Inflammatory macrophage (primary cell): ENCODE data around the gene CHST13.
A peak's percentile ranks its signal among the peaks of the same experiment; 100 is the strongest.

ENCODE experiments used
- DNase-seq, 2 donors: peaks; one replicate each; pipeline ENCODE4 v3.0.0-alpha.2; 2020 to 2022

The CHST13 gene

DNA sequence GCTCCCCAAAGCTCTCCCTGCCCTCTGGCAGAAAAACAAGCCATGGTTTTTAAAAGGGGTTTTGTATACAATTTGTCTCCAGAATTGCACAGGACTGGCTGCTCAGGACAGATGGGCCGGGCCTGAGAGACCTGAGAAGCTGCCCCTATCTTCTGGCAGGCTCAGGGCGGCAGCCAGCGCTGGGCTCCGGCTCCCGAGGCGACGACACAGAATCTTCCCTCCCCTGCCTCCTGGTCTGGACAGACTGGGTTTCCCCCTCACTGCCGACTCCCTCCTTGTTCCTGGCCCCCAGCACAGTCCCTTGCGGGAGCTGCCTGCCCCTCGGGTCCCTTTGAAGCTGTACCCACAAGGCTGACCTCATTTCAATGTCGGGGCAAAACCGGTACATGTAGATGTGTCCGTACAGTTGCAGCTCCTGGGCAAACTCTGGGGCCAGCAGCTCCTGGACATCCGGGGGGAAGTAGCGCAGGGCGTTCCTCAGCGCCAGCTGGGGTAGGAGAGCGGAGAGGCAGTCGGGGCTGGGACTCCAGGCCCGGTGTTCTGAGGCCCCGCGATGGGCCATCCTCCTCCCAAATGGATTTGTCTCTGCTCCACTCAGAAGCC, 13.5 kb upstream of the CHST13 start:
- DNase-seq, result no peak

DNA sequence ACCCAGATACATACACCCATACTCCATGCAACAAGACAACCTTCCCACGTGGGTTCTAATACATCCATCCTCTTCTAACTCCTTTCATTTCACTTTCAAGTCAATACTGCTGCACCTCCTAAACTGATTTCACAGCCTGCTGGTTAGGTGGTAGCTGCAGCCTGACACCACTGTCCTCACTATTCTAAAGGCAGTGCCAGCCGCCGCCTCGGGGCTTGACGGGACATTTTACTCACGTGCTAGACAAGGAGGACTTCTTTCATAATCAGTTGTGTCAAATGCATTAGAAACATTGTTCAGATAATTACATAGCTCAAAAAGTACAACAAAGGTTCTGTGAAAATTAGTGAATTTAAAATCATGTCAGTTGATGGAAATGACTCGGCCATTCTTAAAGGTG, 12.7 kb upstream of the CHST13 start:
- no peak for DNase-seq

DNA sequence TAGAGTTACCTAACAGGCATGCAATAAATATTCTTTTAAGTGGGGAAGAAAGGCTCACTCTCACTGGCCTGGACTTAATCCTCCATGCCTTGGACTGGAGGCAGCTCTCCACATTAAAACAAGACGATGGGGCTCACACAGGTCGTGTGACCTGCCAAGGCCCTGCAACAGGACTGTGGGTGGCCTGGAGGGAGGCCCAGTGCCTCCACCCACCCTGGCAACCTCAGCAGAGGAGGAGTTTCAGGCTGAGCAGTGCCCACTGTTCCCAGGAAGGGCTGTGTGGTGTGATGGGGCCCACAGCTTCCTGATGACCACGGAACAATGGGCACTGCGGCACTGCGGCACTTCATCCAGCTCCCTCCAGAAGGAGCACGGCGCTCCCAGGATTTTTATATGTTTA, 11.9 kb upstream of the CHST13 start:
- no peak for DNase-seq

- DNase-seq, result no peak
These were observed 10.9 kb upstream of the CHST13 start for GRCh38 chr3:126512916-126513650.

GRCh38 chr3:126514161-126514560, 9.8 kb upstream of the CHST13 start:
- DNase-seq, result no peak

DNA sequence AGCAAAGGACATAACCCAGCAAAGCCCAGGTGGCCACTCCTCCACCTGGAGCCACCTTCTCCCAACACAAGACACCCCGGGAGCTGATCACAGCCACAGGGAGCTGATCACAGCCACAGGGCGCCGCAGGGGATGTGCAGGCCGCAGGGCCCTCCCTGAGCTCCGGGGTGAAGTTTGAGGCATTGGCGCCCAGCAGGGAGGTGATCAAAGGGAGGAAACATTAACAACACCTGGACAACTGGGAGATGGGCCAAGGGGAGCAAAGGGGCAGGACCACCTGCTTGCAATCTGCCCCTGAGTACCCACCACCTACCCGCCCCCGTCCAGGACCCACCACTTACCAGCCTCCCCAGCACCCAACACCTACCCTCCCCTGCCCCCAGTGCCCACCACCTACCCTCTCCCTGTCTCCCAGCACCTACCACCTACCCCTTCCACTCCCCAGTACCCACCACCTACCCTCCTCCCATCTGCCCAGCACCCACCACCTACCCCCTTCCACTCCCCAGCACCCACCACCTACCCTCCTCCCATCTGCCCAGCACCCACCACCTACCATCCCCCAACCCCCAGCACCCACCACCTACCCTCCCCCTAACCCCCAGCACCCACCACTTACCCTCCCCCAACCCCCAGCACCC, 8.8 kb upstream of the CHST13 start:
- DNase-seq, result no peak

- no peak for DNase-seq
These were observed 7.6 kb upstream of the CHST13 start for GRCh38 chr3:126516152-126516935.

GRCh38 chr3:126516936-126517290, 7.0 kb upstream of the CHST13 start:
- no peak for DNase-seq

DNA sequence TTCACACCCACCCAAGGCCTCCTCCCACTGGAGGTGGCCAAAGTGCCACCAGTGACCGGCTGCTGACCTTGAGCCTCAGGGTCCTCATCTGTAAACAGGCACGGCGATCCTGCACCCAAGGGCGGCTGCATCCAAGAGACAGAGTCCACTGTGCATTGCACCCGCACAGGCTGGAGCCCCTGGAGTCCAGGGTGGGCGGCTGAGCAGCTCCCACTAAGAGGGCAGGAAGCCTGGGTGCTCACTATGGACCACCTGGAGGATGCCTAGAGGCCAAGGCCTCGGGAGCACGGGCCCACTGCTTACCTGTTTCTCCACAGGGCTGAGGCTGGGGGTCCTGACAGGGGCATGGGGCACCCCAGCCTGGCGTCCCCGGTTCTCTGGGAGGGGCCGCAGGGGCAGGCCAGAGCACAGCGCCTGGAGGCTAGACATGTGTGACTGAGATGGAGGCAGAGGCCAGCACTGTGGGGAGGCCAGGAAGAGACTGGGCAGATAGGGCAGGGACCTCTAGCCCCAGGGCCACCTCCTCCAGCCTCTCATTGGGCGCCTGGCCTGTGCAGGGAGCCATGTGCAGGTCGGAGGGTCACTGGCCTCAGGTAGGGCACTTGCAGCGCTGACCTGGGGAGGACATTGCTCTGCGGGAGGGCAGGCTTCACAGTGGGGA, 6.5 kb upstream of the CHST13 start, which contains the start of gene UROC1:
Gene UROC1 (minus strand): TSS at position 483 of the 661 bp plus-strand sequence. CDS start 54 bp downstream, at position 429.
- no peak for DNase-seq

DNA sequence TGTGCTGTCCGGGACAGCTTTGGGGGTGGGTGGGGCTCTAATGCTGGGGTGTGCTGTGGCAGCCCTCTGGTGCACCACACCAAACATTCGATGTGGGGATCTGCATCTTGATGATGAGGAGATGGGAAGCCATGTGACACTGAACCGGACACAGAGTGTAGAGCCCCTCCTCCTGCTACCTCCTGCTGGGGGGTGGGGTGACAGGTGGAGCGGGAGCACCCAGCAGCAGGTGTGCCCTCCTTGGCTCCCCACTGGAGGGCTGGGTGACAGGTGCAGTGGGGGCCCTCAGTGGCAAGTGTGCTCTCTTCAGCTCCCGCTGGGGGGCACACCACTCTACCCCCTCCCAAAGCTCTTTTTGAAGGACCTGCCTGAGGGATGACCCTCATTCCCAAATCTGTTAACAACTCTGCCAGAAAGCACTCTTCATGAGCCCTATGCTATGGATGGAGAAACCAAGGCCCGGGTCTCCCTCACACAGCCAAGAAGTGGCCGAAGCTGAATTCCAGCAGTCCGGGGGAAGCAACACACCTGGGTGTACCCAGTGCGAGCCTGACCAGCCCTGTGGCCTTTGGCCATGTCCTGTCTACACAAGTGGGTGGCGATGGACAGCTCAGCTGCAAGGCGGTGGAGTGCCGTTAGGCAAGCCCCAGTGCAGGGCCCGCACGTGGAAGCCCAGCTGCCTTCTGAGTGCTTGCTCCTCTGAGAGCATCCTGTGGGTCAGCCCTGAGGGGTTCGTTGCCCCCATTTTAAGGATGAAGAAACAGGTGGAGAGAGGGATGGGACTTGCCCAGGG, 5.8 kb upstream of the CHST13 start:
- DNase-seq, result no peak

DNA sequence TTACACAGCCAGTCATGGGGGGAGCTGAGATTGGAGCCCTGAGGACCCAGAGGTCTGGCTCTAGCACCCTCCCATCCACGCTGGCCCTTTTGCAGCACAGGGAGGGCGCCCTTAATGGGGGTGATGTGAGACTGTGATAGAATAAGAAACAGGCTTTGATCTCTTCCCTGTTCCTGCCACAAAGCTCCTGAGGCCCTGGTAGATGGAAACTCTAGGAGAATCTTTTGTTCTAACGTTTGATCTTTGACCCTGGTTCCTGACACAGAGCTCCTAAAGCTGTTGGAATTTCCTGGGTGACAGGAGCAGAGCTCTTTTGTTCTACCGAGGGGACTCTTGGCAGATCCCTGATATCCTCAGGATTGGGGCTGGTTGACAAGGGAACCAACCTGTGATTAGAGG, 5.2 kb upstream of the CHST13 start:
- no peak for DNase-seq

GRCh38 chr3:126519506-126520455, 4.2 kb upstream of the CHST13 start:
- no peak for DNase-seq

DNA sequence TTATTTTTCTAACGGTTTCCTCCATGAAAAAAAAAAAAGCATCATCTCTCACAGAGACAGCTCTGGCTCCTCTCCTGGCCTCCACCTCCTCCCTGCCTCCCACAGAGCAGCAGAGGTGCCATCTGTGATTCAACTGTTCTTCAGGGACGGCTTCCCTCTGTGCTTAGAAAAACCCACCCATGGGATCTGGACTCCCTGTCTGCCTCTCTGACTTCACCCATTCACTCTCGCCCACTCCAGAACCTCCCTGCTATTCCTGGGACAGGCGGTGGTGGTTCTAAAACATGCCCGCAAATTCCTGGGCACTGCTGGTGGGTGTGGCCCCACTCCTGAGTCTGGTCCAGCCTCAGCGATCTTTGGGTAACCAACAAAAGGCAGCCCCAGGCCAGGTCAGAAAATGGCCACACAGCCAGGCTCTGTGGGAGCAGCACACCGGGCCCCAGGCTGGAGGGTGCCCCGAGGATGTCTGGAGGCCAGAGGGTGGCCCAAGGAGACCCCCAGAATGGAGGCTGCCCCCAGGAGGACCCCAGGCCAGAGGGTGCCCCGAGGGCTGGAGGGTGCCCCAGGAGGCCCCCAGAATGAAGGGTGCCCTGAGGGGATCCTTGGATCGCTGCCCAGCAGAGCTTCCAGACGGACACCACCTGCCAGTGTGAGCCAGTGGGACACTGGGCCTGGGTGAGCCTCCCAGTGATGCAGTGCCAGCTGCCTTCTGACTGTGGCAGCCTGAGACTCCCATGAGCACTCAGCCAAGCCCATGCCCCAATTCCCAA, 2.6 kb upstream of the CHST13 start:
- no peak for DNase-seq

- DNase-seq, result peak; percentile 43 to 45
These were observed 1.6 kb upstream of the CHST13 start for GRCh38 chr3:126522363-126522788.

DNA sequence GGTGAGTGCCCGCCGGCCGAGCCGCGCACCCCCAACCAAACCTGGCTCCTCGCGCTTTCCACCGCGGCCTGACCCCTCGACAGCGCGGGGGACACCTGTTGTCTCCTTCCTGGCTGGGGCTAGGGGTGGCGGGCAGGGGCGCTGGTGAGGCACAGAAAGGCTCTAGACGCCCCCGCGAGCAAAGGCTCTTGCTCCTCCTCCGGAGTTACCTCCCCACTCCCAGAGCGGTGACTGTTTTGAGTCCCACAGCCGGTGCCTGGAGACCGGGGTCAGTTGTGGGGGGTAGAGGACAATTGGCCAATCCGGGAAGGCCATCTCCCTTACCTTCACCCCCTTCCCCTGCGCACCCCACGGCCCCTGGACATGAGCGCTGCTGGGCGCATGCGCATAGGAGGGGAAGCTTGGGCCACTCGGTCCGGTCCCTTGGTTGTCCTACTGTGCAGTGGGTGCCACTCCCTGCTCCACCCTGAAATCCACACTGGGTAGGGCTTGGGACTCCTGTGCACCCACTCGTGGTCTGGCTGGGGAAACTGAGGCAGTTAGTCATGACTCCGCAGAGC, 554 bp downstream of the CHST13 start:
- peak; percentile 10 to 64 for DNase-seq

- no peak for DNase-seq
These were observed 1.3 kb downstream of the CHST13 start for GRCh38 chr3:126525091-126525852.

DNA sequence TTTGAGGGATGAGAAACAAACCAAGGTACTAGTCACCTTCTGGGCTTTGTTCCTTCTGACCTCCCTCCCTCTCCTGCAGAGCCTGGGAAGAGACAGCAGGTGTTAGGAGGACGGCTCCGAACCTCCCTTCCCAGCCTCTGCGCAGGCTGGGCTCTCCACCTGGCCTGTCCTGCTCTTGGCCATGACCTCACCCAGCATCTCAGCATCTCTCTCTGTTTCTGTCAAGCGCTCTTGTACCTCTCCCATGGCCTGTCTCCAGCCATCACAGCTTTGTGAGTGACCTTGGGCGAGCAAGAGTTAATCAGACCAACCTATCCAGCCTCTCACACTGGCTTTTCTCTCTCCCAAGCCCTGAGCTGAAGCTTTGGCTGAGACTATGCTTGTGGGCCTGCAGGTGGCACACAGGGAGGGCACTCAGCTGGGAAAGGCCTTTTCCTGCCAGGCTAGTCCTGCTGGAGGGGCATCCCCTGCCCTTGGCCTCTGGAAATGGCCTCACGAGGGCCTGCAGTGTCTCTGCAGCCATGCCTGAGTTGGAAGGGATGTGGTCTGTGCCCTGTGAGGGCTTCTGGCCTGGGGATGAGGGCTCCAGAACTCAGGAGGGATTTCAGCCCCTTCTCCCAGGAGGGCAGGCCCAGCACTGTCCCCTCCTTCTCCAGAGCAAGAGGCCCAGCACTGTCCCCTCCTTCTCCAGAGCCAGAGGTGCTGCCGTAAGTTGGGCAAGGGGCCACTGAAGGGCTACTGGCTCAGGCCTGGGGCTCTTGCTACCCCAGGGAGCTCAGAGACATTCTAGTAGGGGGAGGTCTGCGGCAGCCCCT, 2.1 kb downstream of the CHST13 start:
- no peak for DNase-seq

DNA sequence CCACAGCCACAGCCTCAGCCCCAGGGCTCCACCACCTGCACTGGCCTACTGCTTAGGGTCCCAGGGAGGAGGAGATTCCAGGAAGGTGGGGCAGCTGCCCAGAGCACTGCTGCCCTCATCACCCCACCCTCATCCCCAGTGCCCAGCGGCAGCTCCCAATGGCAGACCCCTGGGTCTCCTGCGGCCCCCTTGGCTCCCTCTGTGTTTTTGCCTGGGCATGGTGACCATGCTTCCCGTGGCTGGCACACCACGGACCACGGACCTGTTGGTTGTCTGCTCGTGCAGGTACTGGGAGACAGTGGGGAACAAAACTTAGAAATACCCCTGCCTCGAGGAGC, 2.7 kb downstream of the CHST13 start:
- DNase-seq, result no peak
